ENCODE data around the gene SUMO3. TPM values are rescaled to one million over a fixed set of nuclear protein-coding genes. Genes with fewer than 3 reads are reported as not detected.

SUMO3 gene
- total RNA-seq, 1 experiment from 2014 or later, result 82.9 TPM

DNA sequence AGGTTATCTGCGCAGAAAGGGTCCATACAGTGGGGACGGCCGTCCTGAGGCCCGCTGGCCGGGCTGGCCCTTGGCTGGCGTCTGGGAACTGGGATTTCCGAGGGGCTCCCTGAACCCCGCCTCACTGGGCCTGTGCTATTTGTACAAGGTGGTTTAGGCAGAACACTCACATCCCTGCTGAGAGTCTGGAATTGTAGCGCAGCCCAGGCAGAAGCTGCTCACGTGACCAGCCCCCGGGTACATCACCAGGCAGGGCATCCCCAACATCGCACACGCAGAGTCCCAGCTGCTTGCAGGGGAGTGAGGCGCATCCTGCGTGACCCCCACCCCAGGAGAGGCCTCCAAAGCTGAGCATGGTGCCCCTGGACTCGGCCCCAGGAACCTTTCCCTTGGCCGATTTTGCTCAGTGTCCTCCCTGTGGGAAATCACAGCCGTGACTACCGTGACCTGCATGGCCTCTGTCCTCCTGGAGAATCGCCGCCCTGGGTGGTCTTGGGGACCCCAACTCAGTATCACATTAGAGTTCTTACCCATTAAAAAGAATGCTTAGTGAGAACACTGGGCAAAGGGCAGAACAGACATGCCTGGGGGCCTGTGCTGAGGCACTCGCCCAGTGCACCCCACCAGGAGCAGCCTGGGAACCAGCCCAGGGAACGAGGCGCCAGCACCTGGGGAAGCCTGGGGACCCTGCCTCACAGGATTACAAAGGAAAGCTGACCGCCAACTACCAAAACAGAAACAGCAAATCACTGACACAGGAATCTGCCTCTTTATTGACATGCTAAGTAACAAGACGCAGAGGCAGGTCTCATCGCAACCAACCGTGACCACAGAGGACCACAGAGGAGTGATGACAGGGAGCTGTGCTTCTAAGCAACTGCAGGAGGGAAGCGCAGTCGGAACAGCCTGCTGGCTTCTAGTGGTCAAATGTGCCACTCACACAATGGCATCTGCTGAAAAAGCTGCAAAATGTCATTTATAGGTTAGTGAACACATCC, 49.7 kb downstream of the SUMO3 start:
- H3K4ac ChIP-seq (ENCODE audit: low read depth, low read length), result no peak overlapping the region
- H3K27me3 ChIP-seq (ENCODE audit: insufficient read depth, low read length), result no peaks in the 10 kb centered on the region
- H2BK5ac ChIP-seq (ENCODE audit: insufficient read length, low read length), result no peak overlapping the region
- no peaks in the 10 kb centered on the region for H3K9me3 Mint-ChIP-seq
- H3K4me1 Mint-ChIP-seq, result peaks cover 41 to 50% of the 10 kb centered on the region in 2 experiments
- H3K9me3 ChIP-seq (ENCODE audit: control insufficient read depth, low read depth, low read length), result no peaks in the 10 kb centered on the region
- no peak overlapping the region for H3K4me2 ChIP-seq (ENCODE audit: insufficient read depth, insufficient read length, low read length)
- no peaks in the 10 kb centered on the region for H3K23me2 ChIP-seq (ENCODE audit: insufficient read length, low read depth, low read length, poor library complexity, severe bottlenecking)
- no peak overlapping the region for H3K23ac ChIP-seq (ENCODE audit: insufficient read length, low read depth, low read length)
- H2AK5ac ChIP-seq (ENCODE audit: insufficient read length, low read length), result no peak overlapping the region
- H4K91ac ChIP-seq (ENCODE audit: insufficient read length, low read depth, low read length), result peak overlapping the region; percentile 22
- H3K36me3 Mint-ChIP-seq (ENCODE audit: insufficient read depth in 1 of 3, low read depth in 3 of 3), result peaks cover 20 to 45% (median 40%) of the 10 kb centered on the region in 3 experiments
- no peak overlapping the region for H3T11ph ChIP-seq (ENCODE audit: low read length)
- H3K27me3 Mint-ChIP-seq (ENCODE audit: low read depth), result no peaks in the 10 kb centered on the region
- no peak overlapping the region for H3K9ac ChIP-seq (ENCODE audit: extremely low read depth, insufficient read length, low read length)
- DNase-seq, result peak; percentile 75
- no peak overlapping the region for H2BK120ac ChIP-seq (ENCODE audit: low read depth, low read length, poor library complexity, severe bottlenecking)
- no peaks in the 10 kb centered on the region for H3K79me2 ChIP-seq (ENCODE audit: insufficient read depth, low read length)
- TF ChIP-seq, protein P1, sequence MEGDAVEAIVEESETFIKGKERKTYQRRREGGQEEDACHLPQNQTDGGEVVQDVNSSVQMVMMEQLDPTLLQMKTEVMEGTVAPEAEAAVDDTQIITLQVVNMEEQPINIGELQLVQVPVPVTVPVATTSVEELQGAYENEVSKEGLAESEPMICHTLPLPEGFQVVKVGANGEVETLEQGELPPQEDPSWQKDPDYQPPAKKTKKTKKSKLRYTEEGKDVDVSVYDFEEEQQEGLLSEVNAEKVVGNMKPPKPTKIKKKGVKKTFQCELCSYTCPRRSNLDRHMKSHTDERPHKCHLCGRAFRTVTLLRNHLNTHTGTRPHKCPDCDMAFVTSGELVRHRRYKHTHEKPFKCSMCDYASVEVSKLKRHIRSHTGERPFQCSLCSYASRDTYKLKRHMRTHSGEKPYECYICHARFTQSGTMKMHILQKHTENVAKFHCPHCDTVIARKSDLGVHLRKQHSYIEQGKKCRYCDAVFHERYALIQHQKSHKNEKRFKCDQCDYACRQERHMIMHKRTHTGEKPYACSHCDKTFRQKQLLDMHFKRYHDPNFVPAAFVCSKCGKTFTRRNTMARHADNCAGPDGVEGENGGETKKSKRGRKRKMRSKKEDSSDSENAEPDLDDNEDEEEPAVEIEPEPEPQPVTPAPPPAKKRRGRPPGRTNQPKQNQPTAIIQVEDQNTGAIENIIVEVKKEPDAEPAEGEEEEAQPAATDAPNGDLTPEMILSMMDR (conservative IDR thresholded peaks at IDR 0.05), result no peak
- H3K27ac ChIP-seq (ENCODE audit: insufficient read length, low read depth, low read length), result no peak overlapping the region
- no peak overlapping the region for H2BK15ac ChIP-seq (ENCODE audit: low read depth, low read length)
- peak overlapping the region; percentile 51 for H3K18ac ChIP-seq (ENCODE audit: insufficient read length, low read depth, low read length)
- no peak overlapping the region for H4K8ac ChIP-seq (replicated peaks; ENCODE audit: insufficient read length, low read depth, low read length)
- WGBS (ENCODE audit: extremely low coverage, insufficient read length, low lambda C conversion rate), result no CpG with 5 or more reads among the region's 30 CpGs
- peak overlapping the region; percentile 22; the same call in 1 of the 2 replicates for H3K14ac ChIP-seq (ENCODE audit: insufficient read depth, low read length)
- no peaks in the 10 kb centered on the region for H3K79me1 ChIP-seq (ENCODE audit: insufficient read depth, low read depth, low read length, poor library complexity, severe bottlenecking)
- H2AFZ ChIP-seq (ENCODE audit: low read length), result no peak overlapping the region
- H3K4me1 ChIP-seq (ENCODE audit: insufficient read depth, low read length), result no peaks in the 10 kb centered on the region; the same call in 1 of the 2 replicates
- H2BK12ac ChIP-seq (ENCODE audit: insufficient read length, low read depth, low read length), result no peak overlapping the region
- no peak overlapping the region for H4K5ac ChIP-seq (ENCODE audit: insufficient read length, low read depth, low read length)
- H3K4me3 Mint-ChIP-seq, result no peak overlapping the region
- H3K56ac ChIP-seq (ENCODE audit: insufficient read length, low read depth, low read length), result no peak overlapping the region
- H2BK20ac ChIP-seq (ENCODE audit: low read depth, low read length, poor library complexity, severe bottlenecking), result no peak overlapping the region
- peak overlapping the region; percentile 52 to 95 (median 91); a peak in 4 of 7 replicates for H3K27ac Mint-ChIP-seq
- H4K20me1 ChIP-seq (ENCODE audit: control insufficient read depth, insufficient read depth, insufficient read length), result no peaks in the 10 kb centered on the region
